SK-N-SH (cell line): ENCODE results near the gene SORL1. TPM values are rescaled to one million over a fixed set of nuclear protein-coding genes. Genes with fewer than 3 reads are reported as not detected.

Experiments used
- CTCF ChIA-PET: fragments of 300-600, 350-600 bp; formaldehyde crosslinking; extraction: SDS; loops from one replicate; lab custom pipeline; 2021; lab: Yijun Ruan, JAX
- POLR2A ChIA-PET: fragments of 350-600 bp; sonication (Branson Sonifier 250); formaldehyde crosslinking; extraction: SDS; loops from one replicate; lab custom pipeline; 2020; ENCODE audit warnings: antibody characterized with exemption, inconsistent platforms; lab: Yijun Ruan, JAX
- DNase-seq: peaks from one replicate; pipeline ENCODE4 v3.0.0; 2012
- H2AFZ ChIP-seq: fragments of 200-600 bp; sonication (generic); 2 replicates; pipeline ENCODE4 v1.8.1; 2016; ENCODE audit warnings: antibody characterized with exemption, mild to moderate bottlenecking, low read depth
- H3F3A ChIP-seq: fragments of 200-600 bp; sonication (generic); replicated peaks from 2 replicates; pipeline ENCODE3; 2016; ENCODE audit warnings: antibody characterized with exemption, mild to moderate bottlenecking; ENCODE audit not compliant: insufficient read depth
- H3K27ac ChIP-seq, 2 experiments: fragments of 200-500 bp in 1 of 2; fragments of 200-600 bp in 1 of 2; sonication (Bioruptor generic) in 1 of 2; sonication (generic), shearing (Covaris generic) in 1 of 2; 2 replicates each; pipeline versions ENCODE4 v1.5.1 to v1.6.1; 2014 to 2016; ENCODE audit warnings: low read depth in 2 of 2, inconsistent platforms in 1 of 2, low read length in 1 of 2, mild to moderate bottlenecking in 1 of 2, mixed read lengths in 1 of 2
- H3K27me3 ChIP-seq: fragments of 200-600 bp; sonication (generic), shearing (Covaris generic); 2 replicates; pipeline ENCODE4 v1.6.1; 2016; ENCODE audit warnings: mixed run types; ENCODE audit not compliant: insufficient read depth
- H3K36me3 ChIP-seq, 2 experiments: fragments of 200-500 bp in 1 of 2; fragments of 200-600 bp in 1 of 2; sonication (Bioruptor generic) in 1 of 2; sonication (generic) in 1 of 2; replicated peaks in 1 of 2; 2 replicates each; pipeline versions ENCODE3 to v1.5.1; 2014 to 2016; ENCODE audit warnings: low read length in 1 of 2, mild to moderate bottlenecking in 1 of 2; ENCODE audit not compliant: insufficient read depth in 2 of 2, control insufficient read depth in 1 of 2
- H3K4me1 ChIP-seq, 2 experiments: fragments of 200-500 bp in 1 of 2; fragments of 200-600 bp in 1 of 2; sonication (Bioruptor generic) in 1 of 2; sonication (generic), shearing (Covaris generic) in 1 of 2; 2 replicates each; pipeline versions ENCODE4 v1.5.1 to v1.6.1; 2014 to 2016; ENCODE audit warnings: low read depth in 1 of 2, low read length in 1 of 2, mixed run types in 1 of 2; ENCODE audit not compliant: insufficient read depth in 2 of 2, control insufficient read depth in 1 of 2
- H3K4me2 ChIP-seq: fragments of 200-600 bp; sonication (generic), shearing (Covaris generic); 2 replicates; pipeline ENCODE4 v1.6.1; 2017; ENCODE audit warnings: mixed run types
- H3K4me3 ChIP-seq, 2 experiments: fragments of 200-500 bp in 1 of 2; fragments of 200-600 bp in 1 of 2; sonication (Bioruptor generic) in 1 of 2; sonication (generic), shearing (Covaris generic) in 1 of 2; 2 replicates each; pipeline versions ENCODE4 v1.5.1 to v1.8.1; 2014 to 2016; ENCODE audit warnings: low read depth in 2 of 2, inconsistent platforms in 1 of 2, low read length in 1 of 2, mild to moderate bottlenecking in 1 of 2, mixed read lengths in 1 of 2, moderate library complexity in 1 of 2
- H3K79me2 ChIP-seq: fragments of 200-600 bp; sonication (generic); 2 replicates; pipeline ENCODE4 v1.8.1; 2017; ENCODE audit warnings: mild to moderate bottlenecking; ENCODE audit not compliant: insufficient read depth
- H3K9ac ChIP-seq: fragments of 200-600 bp; sonication (generic); 2 replicates; pipeline ENCODE4 v1.6.1; 2017; ENCODE audit warnings: mixed run types
- H3K9me2 ChIP-seq: fragments of 200-600 bp; sonication (generic); 2 replicates; pipeline ENCODE4 v1.6.1; 2017; ENCODE audit warnings: mixed run types
- H3K9me3 ChIP-seq: fragments of 200-600 bp; sonication (generic); 2 replicates; pipeline ENCODE4 v1.6.1; 2017; ENCODE audit warnings: mixed run types, mild to moderate bottlenecking, moderate library complexity
- H4K20me1 ChIP-seq: fragments of 200-600 bp; sonication (generic); 2 replicates; pipeline ENCODE4 v1.6.1; 2017; ENCODE audit warnings: mild to moderate bottlenecking, mixed run types; ENCODE audit not compliant: insufficient read depth
- CTCF ChIP-seq: fragments of 200-600 bp; sonication (generic); IDR thresholded peaks from 2 replicates; pipeline ENCODE4 v1.6.1; 2017; ENCODE audit warnings: antibody characterized with exemption, mild to moderate bottlenecking, moderate library complexity
- FOXJ3 ChIP-seq: sonication (generic); formaldehyde crosslinking; IDR thresholded peaks from 2 replicates; pipeline ENCODE4 v1.5.1; 2020; ENCODE audit warnings: mild to moderate bottlenecking, missing genetic modification reagents
- JUND ChIP-seq: IDR thresholded peaks from 2 replicates; pipeline ENCODE4 v1.4.0; 2012
- MXI1 ChIP-seq: IDR thresholded peaks from 2 replicates; pipeline ENCODE4 v1.6.1; 2012; ENCODE audit warnings: mild to moderate bottlenecking, low read depth, low read length, improper control_type of control experiment
- NFIC ChIP-seq: IDR thresholded peaks from 2 replicates; pipeline ENCODE4 v1.4.0; 2012; ENCODE audit warnings: borderline replicate concordance
- NRF1 ChIP-seq: IDR thresholded peaks from 2 replicates; pipeline ENCODE4 v1.6.1; 2012; ENCODE audit warnings: low read depth, mild to moderate bottlenecking, low read length
- RFX5 ChIP-seq: IDR thresholded peaks from 2 replicates; pipeline ENCODE4 v1.6.1; 2012; ENCODE audit warnings: mild to moderate bottlenecking, improper control_type of control experiment, low read length
- SIN3A ChIP-seq: IDR thresholded peaks from 2 replicates; pipeline ENCODE4 v1.6.1; 2012; ENCODE audit warnings: low read depth, mild to moderate bottlenecking, low read length, moderate library complexity, borderline replicate concordance
- TEAD4 ChIP-seq: IDR thresholded peaks from 2 replicates; pipeline ENCODE4 v1.4.0; 2012; ENCODE audit warnings: mild to moderate bottlenecking, borderline replicate concordance; ENCODE audit not compliant: insufficient read depth
- USF1 ChIP-seq: IDR thresholded peaks from 2 replicates; pipeline ENCODE4 v1.4.0; 2012; ENCODE audit warnings: low read depth, borderline replicate concordance
- USF2 ChIP-seq: fragments of 150-350 bp; IDR thresholded peaks from 2 replicates; pipeline ENCODE4 v1.6.1; 2017; ENCODE audit warnings: antibody characterized with exemption, low read length, low read depth, borderline replicate concordance
- ZBTB33 ChIP-seq: IDR thresholded peaks from 2 replicates; pipeline ENCODE4 v1.4.0; 2012; ENCODE audit warnings: low read depth, borderline replicate concordance
- WGBS: methylation state at CpG from one replicate; pipeline ENCODE4 v1.1.6; 2017; ENCODE audit warnings: low lambda C conversion rate; 5-methylcytosine and 5-hydroxymethylcytosine counted together
- polyA plus RNA-seq, 3 experiments: library from polyadenylated mRNA; depleted of rRNA; stranded (reverse); fragments of >200 nt; gene quantifications; 2 replicates each; pipeline ENCODE4 v1.2.3, GENCODE V29; 2012

The SORL1 gene
- polyA plus RNA-seq, 1 of the 3 experiments (the other 2 are of a cell fraction) = 7.1 TPM

GRCh38 chr11:121412000-121412587 lies 40.0 kb upstream of the SORL1 start:
- Histone ChIP-seq H3K27me3 (no peaks in the 10 kb centered on the region), H3K79me2 (no peaks in the 10 kb centered on the region), H3K4me1 (no peaks in the 10 kb centered on the region; a peak in 1 of 4 replicates), H4K20me1 (no peaks in the 10 kb centered on the region), H3K36me3 (no peaks in the 10 kb centered on the region), H3K9me2 (no peaks in the 10 kb centered on the region), H3K9me3 (no peaks in the 10 kb centered on the region), H3K27ac (no peak overlapping the region), H3F3A (no peaks in the 10 kb centered on the region), H3K4me2 (no peak overlapping the region), H3K4me3 (no peak overlapping the region), H3K9ac (no peak overlapping the region), H2AFZ (no peak overlapping the region)
- POLR2A ChIA-PET = no interaction called here
- 47% methylated on average over 4 of the region's 4 CpGs for WGBS
- no peak for DNase-seq
- TF ChIP-seq NRF1 = no peak
- no peak for TF ChIP-seq USF2
- TF ChIP-seq USF1 = no peak
- TF ChIP-seq CTCF = no peak
- TF ChIP-seq MXI1 = no peak
- TF ChIP-seq ZBTB33 = no peak
- no peak for TF ChIP-seq NFIC
- no peak for TF ChIP-seq TEAD4
- no peak for TF ChIP-seq JUND
- no peak for TF ChIP-seq FOXJ3 (CRISPR knock-in tag)
- TF ChIP-seq SIN3A = no peak
- TF ChIP-seq RFX5 = no peak
- CTCF ChIA-PET = interaction anchor here (0.8 kb wide), 1 partner anchor 1094 kb away, joined by 3 read pairs; no protein-coding TSS in a partner anchor
